GM12801 (cell line): ENCODE data around the gene GSG1.

ENCODE experiments used
- CTCF ChIP-seq: IDR thresholded peaks from one replicate; pipeline ENCODE4 v1.5.1; 2011; ENCODE audit warnings: control low read depth; ENCODE audit not compliant: insufficient read length; ENCODE audit errors: extremely low read depth

Gene GSG1

GRCh38 chr12:13090054-13090453 lies 13.4 kb downstream of the GSG1 start:
- TF ChIP-seq CTCF, result no peak

- TF ChIP-seq CTCF, result no peak
Measured at GRCh38 chr12:13088496-13088895, 15.0 kb downstream of the GSG1 start.

GRCh38 chr12:13087766-13088165 lies 15.7 kb downstream of the GSG1 start:
- no peak for TF ChIP-seq CTCF

- TF ChIP-seq CTCF, result no peak
Measured at GRCh38 chr12:13085968-13086686, 17.3 kb downstream of the GSG1 start.

GRCh38 chr12:13084898-13085640 lies 18.4 kb downstream of the GSG1 start:
- no peak for TF ChIP-seq CTCF

- no peak for TF ChIP-seq CTCF
Measured at GRCh38 chr12:13082861-13083260, 20.6 kb downstream of the GSG1 start.

GRCh38 chr12:13080266-13080665 lies 23.2 kb downstream of the GSG1 start:
- TF ChIP-seq CTCF, result no peak
